GM12878 (cell line): Measurements from ENCODE around the gene CLEC6A. TPM values are rescaled to one million over a fixed set of nuclear protein-coding genes. Genes with fewer than 3 reads are reported as not detected.

Source experiments
- ATAC-seq: fragments of 200-7000 bp; cut with Tn5 transposase; 3 replicates; pipeline ENCODE4 v1.9.1; 2020; ENCODE audit warnings: mild to moderate bottlenecking, moderate library complexity
- BruUV-seq: library from RNA; stranded (reverse); fragments of 400-500 nt; replicated peaks from 2 replicates; lab custom pipeline; 2021; lab: Mats Ljungman, UMichigan
- CTCF ChIA-PET: fragments of 300-600 bp; sonication (Branson Sonifier 250); formaldehyde crosslinking; extraction: SDS; loops from one replicate; lab custom pipeline; 2021; ENCODE audit warnings: inconsistent platforms; lab: Yijun Ruan, JAX
- POLR2A ChIA-PET: fragments of 350-600 bp; formaldehyde crosslinking; extraction: SDS; loops from one replicate; lab custom pipeline; 2021; ENCODE audit warnings: inconsistent platforms; lab: Charles Lee
- RAD21 ChIA-PET: fragments of 300-600 bp; sonication (Branson Sonifier 250); formaldehyde crosslinking; loops from one replicate; lab custom pipeline; 2023; ENCODE audit warnings: antibody characterized with exemption; ENCODE audit not compliant: unreplicated experiment; lab: Charles Lee
- SMC1A ChIA-PET: fragments of 300-600 bp; sonication (Branson Sonifier 250); formaldehyde crosslinking; loops from one replicate; lab custom pipeline; 2023; ENCODE audit not compliant: unreplicated experiment, uncharacterized antibody; lab: Charles Lee
- DNase-seq: peaks from one replicate; pipeline ENCODE4 v3.0.0-alpha.2; 2011; ENCODE audit warnings: low read depth, low spot score
- FAIRE-seq: peaks from 3 replicates; lab custom pipeline; 2011; peaks lifted over from hg19 to GRCh38; lab: Jason Lieb, UNC
- H2AFZ ChIP-seq: 2 replicates; pipeline ENCODE4 v1.6.0; 2011; ENCODE audit warnings: low read depth, low read length, control low read depth; ENCODE audit not compliant: control insufficient read depth
- H3K27ac ChIP-seq: 2 replicates; pipeline ENCODE4 v1.5.1; 2011; ENCODE audit warnings: control low read depth; ENCODE audit not compliant: control insufficient read depth, insufficient read depth
- H3K27me3 ChIP-seq, 2 experiments: replicated peaks in 1 of 2; 2 replicates each; pipeline versions ENCODE4 v1.6.0 to v1.6.1; 2011; ENCODE audit warnings: low read length in 1 of 2; ENCODE audit not compliant: control insufficient read depth in 2 of 2, insufficient read depth in 2 of 2
- H3K36me3 ChIP-seq, 2 experiments: 2 replicates each; pipeline ENCODE4 v1.5.1; 2011; ENCODE audit warnings: low read length in 1 of 2; ENCODE audit not compliant: control insufficient read depth in 2 of 2, insufficient read depth in 2 of 2
- H3K4me1 ChIP-seq: 2 replicates; pipeline ENCODE4 v1.6.1; 2011; ENCODE audit warnings: mild to moderate bottlenecking, low read length, moderate library complexity, mixed read lengths; ENCODE audit not compliant: control insufficient read depth, insufficient read depth
- H3K4me2 ChIP-seq: 2 replicates; pipeline ENCODE4 v1.6.0; 2011; ENCODE audit warnings: control low read depth; ENCODE audit not compliant: control insufficient read depth, insufficient read depth
- H3K4me3 ChIP-seq: fragments of 200-600 bp; sonication (generic); 2 replicates; pipeline ENCODE4 v1.5.1; 2016
- H3K79me2 ChIP-seq: 2 replicates; pipeline ENCODE4 v1.6.0; 2011; ENCODE audit warnings: low read length; ENCODE audit not compliant: control insufficient read depth, insufficient read depth
- H3K9ac ChIP-seq: 2 replicates; pipeline ENCODE4 v1.8.0; 2011; ENCODE audit warnings: low read length, control low read depth, mixed read lengths; ENCODE audit not compliant: control insufficient read depth, insufficient read depth
- H3K9me3 ChIP-seq: replicated peaks from 3 replicates; pipeline ENCODE4 v1.5.1; 2011; ENCODE audit warnings: mild to moderate bottlenecking, low read length; ENCODE audit not compliant: control insufficient read depth, insufficient read depth
- H4K20me1 ChIP-seq: 2 replicates; pipeline ENCODE4 v1.6.0; 2011; ENCODE audit not compliant: control insufficient read depth, insufficient read depth
- FOS ChIP-seq: IDR thresholded peaks from 3 replicates; pipeline ENCODE4 v1.6.1; 2011; ENCODE audit warnings: borderline replicate concordance; ENCODE audit not compliant: insufficient read length; ENCODE audit errors: extremely low read depth
- HDAC2 ChIP-seq: fragments of 200-600 bp; sonication (generic); IDR thresholded peaks from 2 replicates; pipeline ENCODE4 v1.6.1; 2017
- HDGF ChIP-seq: fragments of 450-650 bp; IDR thresholded peaks from 2 replicates; pipeline ENCODE4 v1.6.1; 2016; ENCODE audit warnings: antibody characterized with exemption
- IKZF2 ChIP-seq, 2 experiments: fragments of 450-650 bp; IDR thresholded peaks; 2 replicates each; pipeline ENCODE4 v1.6.1; 2017; ENCODE audit warnings: mild to moderate bottlenecking in 2 of 2, moderate library complexity in 2 of 2
- MXI1 ChIP-seq: fragments of 150-350 bp; IDR thresholded peaks from 2 replicates; pipeline ENCODE4 v1.6.1; 2011; ENCODE audit warnings: low read depth, mild to moderate bottlenecking, inconsistent platforms, low read length, improper control_type of control experiment
- RCOR1 ChIP-seq: conservative IDR thresholded peaks from 2 replicates; pipeline ENCODE4 v1.6.1; 2012; ENCODE audit warnings: low read depth, low read length, improper control_type of control experiment
- in situ Hi-C: fragments of 300-500 bp; cut with MboI; formaldehyde crosslinking; loops from 9 replicates; pipeline ENCODE4 v1.14.3; 2018; ENCODE audit warnings: mixed read lengths
- intact Hi-C: fragments of 100-400 bp; cut with micrococcal nuclease; formaldehyde crosslinking; loops from one replicate; pipeline ENCODE4 v1.14.2; 2022; ENCODE audit not compliant: unreplicated experiment
- polyA plus RNA-seq, 11 experiments: library from polyadenylated mRNA; depleted of rRNA in 4 of 11; unstranded in 6 of 11; stranded (reverse) in 5 of 11; fragments of >200 nt; fragmentation: Nextera tagmentation in 4 of 11; fragmentation: Illumina TruSeq in 1 of 11; extraction: Ambion mirVana in 4 of 11; extraction: Trizol in 1 of 11; gene quantifications; 1 replicate in 1 of 11; 2 replicates in 10 of 11; pipeline versions ENCODE4 v1.2.1 to v1.2.3, GENCODE V29; 2011 to 2016; ENCODE audit warnings: inconsistent platforms in 2 of 11, missing spikeins in 2 of 11, low read depth in 1 of 11
- total RNA-seq, 4 experiments: library from RNA; depleted of rRNA in 3 of 4; stranded (reverse); fragments of >200 nt in 3 of 4; fragmentation: Illumina TruSeq in 1 of 4; extraction: Trizol in 1 of 4; gene quantifications; 2 replicates each; pipeline versions ENCODE4 v1.2.1 to v1.2.3, GENCODE V29; 2013 to 2021
- TF ChIP-seq, protein P1 (sequence below): fragments of 450-650 bp; IDR thresholded peaks from 2 replicates; pipeline ENCODE4 v1.6.1; 2017; ENCODE audit warnings: antibody characterized with exemption, mild to moderate bottlenecking, moderate library complexity
- TF ChIP-seq, protein P2 (sequence below): fragments of 450-650 bp; IDR thresholded peaks from 2 replicates; pipeline ENCODE4 v1.6.1; 2018; ENCODE audit warnings: mild to moderate bottlenecking, low read depth, moderate library complexity; ENCODE audit not compliant: partially characterized antibody

The CLEC6A gene
- total and polyA plus RNA-seq, 10 of the 15 experiments (the other 5 are each of a cell fraction or from before 2014, with no cell fraction given): not detected

GRCh38 chr12:8455271-8455670, 491 bp upstream of the CLEC6A start:
- Histone ChIP-seq H3K27me3 (peaks cover 0 to 1% of the 10 kb centered on the region in 2 experiments; a peak in 1 of 4 replicates), H3K27ac (no peak overlapping the region), H3K36me3 (no peaks in the 10 kb centered on the region), H3K9ac (no peak overlapping the region), H3K9me3 (no peaks in the 10 kb centered on the region), H3K4me2 (no peak overlapping the region), H4K20me1 (no peaks in the 10 kb centered on the region), H3K4me1 (peaks cover 6% of the 10 kb centered on the region), H2AFZ (no peak overlapping the region), H3K79me2 (no peaks in the 10 kb centered on the region), H3K4me3 (peak overlapping the region; percentile 8; the same call in 1 of the 2 replicates)
- ChIA-PET SMC1A (no interaction called here), CTCF (no interaction called here), RAD21 (no interaction called here), POLR2A (no interaction called here)
- in situ Hi-C loops: no loop called here
- intact Hi-C loops: no loop called here
- ATAC-seq (no peak), DNase-seq (no peak), FAIRE-seq (no peak)
- TF ChIP-seq HDAC2 (no peak), IKZF2 (IDR thresholded peaks at IDR 0.05) (no peak), HDGF (no peak), MXI1 (no peak), RCOR1 (no peak), FOS (no peak)
- TF ChIP-seq, protein P1, sequence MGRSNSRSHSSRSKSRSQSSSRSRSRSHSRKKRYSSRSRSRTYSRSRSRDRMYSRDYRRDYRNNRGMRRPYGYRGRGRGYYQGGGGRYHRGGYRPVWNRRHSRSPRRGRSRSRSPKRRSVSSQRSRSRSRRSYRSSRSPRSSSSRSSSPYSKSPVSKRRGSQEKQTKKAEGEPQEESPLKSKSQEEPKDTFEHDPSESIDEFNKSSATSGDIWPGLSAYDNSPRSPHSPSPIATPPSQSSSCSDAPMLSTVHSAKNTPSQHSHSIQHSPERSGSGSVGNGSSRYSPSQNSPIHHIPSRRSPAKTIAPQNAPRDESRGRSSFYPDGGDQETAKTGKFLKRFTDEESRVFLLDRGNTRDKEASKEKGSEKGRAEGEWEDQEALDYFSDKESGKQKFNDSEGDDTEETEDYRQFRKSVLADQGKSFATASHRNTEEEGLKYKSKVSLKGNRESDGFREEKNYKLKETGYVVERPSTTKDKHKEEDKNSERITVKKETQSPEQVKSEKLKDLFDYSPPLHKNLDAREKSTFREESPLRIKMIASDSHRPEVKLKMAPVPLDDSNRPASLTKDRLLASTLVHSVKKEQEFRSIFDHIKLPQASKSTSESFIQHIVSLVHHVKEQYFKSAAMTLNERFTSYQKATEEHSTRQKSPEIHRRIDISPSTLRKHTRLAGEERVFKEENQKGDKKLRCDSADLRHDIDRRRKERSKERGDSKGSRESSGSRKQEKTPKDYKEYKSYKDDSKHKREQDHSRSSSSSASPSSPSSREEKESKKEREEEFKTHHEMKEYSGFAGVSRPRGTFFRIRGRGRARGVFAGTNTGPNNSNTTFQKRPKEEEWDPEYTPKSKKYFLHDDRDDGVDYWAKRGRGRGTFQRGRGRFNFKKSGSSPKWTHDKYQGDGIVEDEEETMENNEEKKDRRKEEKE: no peak
- TF ChIP-seq, protein P2, sequence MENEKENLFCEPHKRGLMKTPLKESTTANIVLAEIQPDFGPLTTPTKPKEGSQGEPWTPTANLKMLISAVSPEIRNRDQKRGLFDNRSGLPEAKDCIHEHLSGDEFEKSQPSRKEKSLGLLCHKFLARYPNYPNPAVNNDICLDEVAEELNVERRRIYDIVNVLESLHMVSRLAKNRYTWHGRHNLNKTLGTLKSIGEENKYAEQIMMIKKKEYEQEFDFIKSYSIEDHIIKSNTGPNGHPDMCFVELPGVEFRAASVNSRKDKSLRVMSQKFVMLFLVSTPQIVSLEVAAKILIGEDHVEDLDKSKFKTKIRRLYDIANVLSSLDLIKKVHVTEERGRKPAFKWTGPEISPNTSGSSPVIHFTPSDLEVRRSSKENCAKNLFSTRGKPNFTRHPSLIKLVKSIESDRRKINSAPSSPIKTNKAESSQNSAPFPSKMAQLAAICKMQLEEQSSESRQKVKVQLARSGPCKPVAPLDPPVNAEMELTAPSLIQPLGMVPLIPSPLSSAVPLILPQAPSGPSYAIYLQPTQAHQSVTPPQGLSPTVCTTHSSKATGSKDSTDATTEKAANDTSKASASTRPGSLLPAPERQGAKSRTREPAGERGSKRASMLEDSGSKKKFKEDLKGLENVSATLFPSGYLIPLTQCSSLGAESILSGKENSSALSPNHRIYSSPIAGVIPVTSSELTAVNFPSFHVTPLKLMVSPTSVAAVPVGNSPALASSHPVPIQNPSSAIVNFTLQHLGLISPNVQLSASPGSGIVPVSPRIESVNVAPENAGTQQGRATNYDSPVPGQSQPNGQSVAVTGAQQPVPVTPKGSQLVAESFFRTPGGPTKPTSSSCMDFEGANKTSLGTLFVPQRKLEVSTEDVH: no peak
- BruUV-seq: no TSS peak
